Neural cell (in vitro differentiated cells): ENCODE measurements around the gene DESI2. TPM values are rescaled to one million over a fixed set of nuclear protein-coding genes. Genes with fewer than 3 reads are reported as not detected.
"Not testable (repeated sequence)": the region's sequence is repeated elsewhere in the genome, so short reads cannot be mapped to it uniquely, and the experiment has no call there.

Experiments
- H2AFZ ChIP-seq: fragments of 200-600, 300-800 bp; sonication (generic), shearing (Covaris generic); 2 replicates; pipeline ENCODE4 v1.6.0; 2014; ENCODE audit warnings: low read depth, mild to moderate bottlenecking, antibody characterized with exemption, low read length, moderate library complexity
- H3F3A ChIP-seq: fragments of 200-600 bp; shearing (Covaris generic); 2 replicates; pipeline ENCODE4 v1.6.1; 2016; ENCODE audit warnings: mild to moderate bottlenecking, moderate library complexity, mixed read lengths, antibody characterized with exemption, low read length; ENCODE audit not compliant: insufficient read depth, poor library complexity, severe bottlenecking
- H3K27ac ChIP-seq: fragments of 200-600, 300-800 bp; sonication (generic), shearing (Covaris generic); 2 replicates; pipeline ENCODE4 v1.5.1; 2014; ENCODE audit warnings: mild to moderate bottlenecking, low read length, moderate library complexity
- H3K27me3 ChIP-seq: fragments of 300-800, 200-600 bp; sonication (generic), shearing (Covaris generic); 2 replicates; pipeline ENCODE4 v1.6.0; 2014; ENCODE audit warnings: mild to moderate bottlenecking, low read depth, low read length, moderate library complexity; ENCODE audit not compliant: insufficient read depth
- H3K36me3 ChIP-seq: fragments of 300-800, 200-600 bp; sonication (generic), shearing (Covaris generic); 2 replicates; pipeline ENCODE4 v1.5.1; 2014; ENCODE audit warnings: mild to moderate bottlenecking, antibody characterized with exemption, low read length, moderate library complexity; ENCODE audit not compliant: insufficient read depth
- H3K4me2 ChIP-seq: fragments of 300-800, 200-600 bp; sonication (generic), shearing (Covaris generic); 2 replicates; pipeline ENCODE4 v1.6.0; 2014; ENCODE audit warnings: mild to moderate bottlenecking, low read length
- H3K4me3 ChIP-seq: fragments of 300-800, 200-600 bp; sonication (generic), shearing (Covaris generic); 2 replicates; pipeline ENCODE4 v1.5.1; 2014; ENCODE audit warnings: mild to moderate bottlenecking, low read length, moderate library complexity
- H3K79me2 ChIP-seq: fragments of 200-600 bp; shearing (Covaris generic); replicated peaks from 2 replicates; pipeline ENCODE4 v1.6.0; 2014; ENCODE audit warnings: mild to moderate bottlenecking, low read length, moderate library complexity; ENCODE audit not compliant: insufficient read depth
- H3K9ac ChIP-seq: fragments of 300-800, 200-600 bp; sonication (generic), shearing (Covaris generic); 2 replicates; pipeline ENCODE4 v1.6.1; 2016; ENCODE audit warnings: mild to moderate bottlenecking, low read length, mixed read lengths
- H3K9me2 ChIP-seq: fragments of 200-600 bp; shearing (Covaris generic); 2 replicates; pipeline ENCODE4 v1.6.1; 2016; ENCODE audit warnings: mild to moderate bottlenecking, low read length, mixed read lengths; ENCODE audit not compliant: insufficient read depth
- H3K9me3 ChIP-seq: fragments of 200-600, 300-800 bp; sonication (generic), shearing (Covaris generic); 2 replicates; pipeline ENCODE4 v1.6.1; 2016; ENCODE audit warnings: mild to moderate bottlenecking, mixed run types, low read length, moderate library complexity, mixed read lengths
- H4K20me1 ChIP-seq: fragments of 200-600 bp; shearing (Covaris generic); 2 replicates; pipeline ENCODE4 v1.6.1; 2016; ENCODE audit warnings: mild to moderate bottlenecking, mixed run types; ENCODE audit not compliant: insufficient read depth
- CTCF ChIP-seq: fragments of 450-650 bp; IDR thresholded peaks from 2 replicates; pipeline ENCODE4 v1.5.1; 2014; ENCODE audit warnings: antibody characterized with exemption, mild to moderate bottlenecking, moderate library complexity; ENCODE audit not compliant: poor library complexity, severe bottlenecking
- EP300 ChIP-seq: fragments of 450-650 bp; conservative IDR thresholded peaks from 2 replicates; pipeline ENCODE4 v1.6.1; 2014; ENCODE audit warnings: antibody characterized with exemption, mild to moderate bottlenecking, moderate library complexity; ENCODE audit not compliant: poor library complexity, severe bottlenecking
- EZH2 ChIP-seq: fragments of 200-600, 300-800 bp; shearing (Covaris generic), sonication (generic); IDR thresholded peaks from 2 replicates; pipeline ENCODE4 v1.6.1; 2014; ENCODE audit warnings: antibody characterized with exemption, low read length, borderline replicate concordance, mild to moderate bottlenecking; ENCODE audit not compliant: insufficient read depth, poor library complexity, severe bottlenecking
- MXI1 ChIP-seq: fragments of 450-650 bp; conservative IDR thresholded peaks from 2 replicates; pipeline ENCODE4 v1.6.1; 2014; ENCODE audit warnings: antibody characterized with exemption, mild to moderate bottlenecking; ENCODE audit not compliant: poor library complexity, severe bottlenecking
- POLR2AphosphoS5 ChIP-seq: IDR thresholded peaks from 2 replicates; pipeline ENCODE4 v1.6.1; 2012
- RAD21 ChIP-seq: fragments of 450-650 bp; conservative IDR thresholded peaks from 2 replicates; pipeline ENCODE4 v1.6.1; 2014; ENCODE audit warnings: antibody characterized with exemption, mild to moderate bottlenecking, moderate library complexity
- REST ChIP-seq: IDR thresholded peaks from 2 replicates; pipeline ENCODE4 v1.6.1; 2012; ENCODE audit warnings: borderline replicate concordance
- SMC3 ChIP-seq: fragments of 450-650 bp; conservative IDR thresholded peaks from 2 replicates; pipeline ENCODE4 v1.6.1; 2014; ENCODE audit warnings: antibody characterized with exemption, mild to moderate bottlenecking, moderate library complexity; ENCODE audit not compliant: poor library complexity
- TAF1 ChIP-seq: IDR thresholded peaks from 2 replicates; pipeline ENCODE4 v1.6.1; 2012; ENCODE audit warnings: low read depth
- polyA plus RNA-seq: library from polyadenylated mRNA; depleted of rRNA; stranded (reverse); fragments of >200 nt; gene quantifications from 2 replicates; pipeline ENCODE4 v1.2.3, GENCODE V29; 2014

Gene DESI2
- polyA plus RNA-seq, 1 donor from 2014 or later, result 30.8 TPM

- not testable (repeated sequence) for H4K20me1 ChIP-seq, H3F3A ChIP-seq, H3K36me3 ChIP-seq, H3K27ac ChIP-seq, H3K27me3 ChIP-seq, H3K4me2 ChIP-seq, H3K9me3 ChIP-seq, H3K9me2 ChIP-seq, H2AFZ ChIP-seq, H3K9ac ChIP-seq, H3K4me3 ChIP-seq
- peaks cover 18% of the 10 kb centered on the region for H3K79me2 ChIP-seq
These were observed 8.8 kb downstream of the DESI2 start for GRCh38 chr1:244661569-244662312.

- H3K9me3 ChIP-seq, result no peaks in the 10 kb centered on the region
- H3K9ac ChIP-seq, result no peak overlapping the region
- H3K27ac ChIP-seq, result no peak overlapping the region
- H3F3A ChIP-seq, result no peaks in the 10 kb centered on the region
- H3K4me3 ChIP-seq, result no peak overlapping the region
- no peaks in the 10 kb centered on the region for H3K9me2 ChIP-seq
- H2AFZ ChIP-seq, result no peak overlapping the region
- H3K27me3 ChIP-seq, result no peaks in the 10 kb centered on the region
- peaks cover 6% of the 10 kb centered on the region for H3K36me3 ChIP-seq
- H3K79me2 ChIP-seq, result peaks cover 14% of the 10 kb centered on the region
- H4K20me1 ChIP-seq, result no peaks in the 10 kb centered on the region
- H3K4me2 ChIP-seq, result no peak overlapping the region
- TF ChIP-seq TAF1, result no peak
- TF ChIP-seq REST, result no peak
- no peak for TF ChIP-seq EP300
- TF ChIP-seq POLR2AphosphoS5, result no peak
- TF ChIP-seq MXI1, result no peak
- TF ChIP-seq CTCF, result no peak
- TF ChIP-seq EZH2, result no peak
- TF ChIP-seq RAD21, result no peak
- TF ChIP-seq SMC3, result no peak
These were observed 9.7 kb downstream of the DESI2 start for GRCh38 chr1:244662599-244662998.

GRCh38 chr1:244664353-244664752 lies 11.4 kb downstream of the DESI2 start:
- no peaks in the 10 kb centered on the region for H3F3A ChIP-seq
- H3K27ac ChIP-seq, result no peak overlapping the region
- no peaks in the 10 kb centered on the region for H4K20me1 ChIP-seq
- no peaks in the 10 kb centered on the region for H3K9me3 ChIP-seq
- no peak overlapping the region for H2AFZ ChIP-seq
- no peak overlapping the region for H3K4me2 ChIP-seq
- H3K79me2 ChIP-seq, result peaks cover 7% of the 10 kb centered on the region
- no peak overlapping the region for H3K4me3 ChIP-seq
- TF ChIP-seq RAD21 (no peak), POLR2AphosphoS5 (no peak), SMC3 (no peak)
- H3K36me3 ChIP-seq, result peaks cover 6% of the 10 kb centered on the region
- H3K9ac ChIP-seq, result no peak overlapping the region
- no peaks in the 10 kb centered on the region for H3K9me2 ChIP-seq
- H3K27me3 ChIP-seq, result no peaks in the 10 kb centered on the region
